OCI-LY1 (cell line): ENCODE results near the gene CLEC7A.

ENCODE experiments used
- EZH2 ChIP-seq: fragments of 200-600 bp; sonication (generic), shearing (Covaris generic); IDR thresholded peaks from 2 replicates; pipeline ENCODE4 v1.8.0; 2017; ENCODE audit warnings: borderline replicate concordance, mixed run types, mild to moderate bottlenecking, antibody characterized with exemption, low read length, moderate library complexity, mixed read lengths
- TF ChIP-seq, protein P1 (sequence below): fragments of 200-600 bp; sonication (generic), shearing (Covaris generic); IDR thresholded peaks from 2 replicates; pipeline ENCODE4 v1.5.1; 2017; ENCODE audit warnings: mild to moderate bottlenecking, antibody characterized with exemption, low read length, moderate library complexity, mixed read lengths

- TF ChIP-seq, protein P1, sequence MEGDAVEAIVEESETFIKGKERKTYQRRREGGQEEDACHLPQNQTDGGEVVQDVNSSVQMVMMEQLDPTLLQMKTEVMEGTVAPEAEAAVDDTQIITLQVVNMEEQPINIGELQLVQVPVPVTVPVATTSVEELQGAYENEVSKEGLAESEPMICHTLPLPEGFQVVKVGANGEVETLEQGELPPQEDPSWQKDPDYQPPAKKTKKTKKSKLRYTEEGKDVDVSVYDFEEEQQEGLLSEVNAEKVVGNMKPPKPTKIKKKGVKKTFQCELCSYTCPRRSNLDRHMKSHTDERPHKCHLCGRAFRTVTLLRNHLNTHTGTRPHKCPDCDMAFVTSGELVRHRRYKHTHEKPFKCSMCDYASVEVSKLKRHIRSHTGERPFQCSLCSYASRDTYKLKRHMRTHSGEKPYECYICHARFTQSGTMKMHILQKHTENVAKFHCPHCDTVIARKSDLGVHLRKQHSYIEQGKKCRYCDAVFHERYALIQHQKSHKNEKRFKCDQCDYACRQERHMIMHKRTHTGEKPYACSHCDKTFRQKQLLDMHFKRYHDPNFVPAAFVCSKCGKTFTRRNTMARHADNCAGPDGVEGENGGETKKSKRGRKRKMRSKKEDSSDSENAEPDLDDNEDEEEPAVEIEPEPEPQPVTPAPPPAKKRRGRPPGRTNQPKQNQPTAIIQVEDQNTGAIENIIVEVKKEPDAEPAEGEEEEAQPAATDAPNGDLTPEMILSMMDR: no peak
- no peak for TF ChIP-seq EZH2
These were observed 28.9 kb downstream of the CLEC7A start for GRCh38 chr12:10101042-10101579.
